Loucy (cell line): ENCODE data around the gene LKAAEAR1.

ENCODE experiments used
- CTCF ChIP-seq: fragments of 200-600 bp; sonication (generic); conservative IDR thresholded peaks from 2 replicates; pipeline ENCODE4 v1.5.1; 2014; ENCODE audit warnings: mild to moderate bottlenecking, antibody characterized with exemption, low read length
- EZH2phosphoT487 ChIP-seq: fragments of 200-600 bp; IDR thresholded peaks from 2 replicates; pipeline ENCODE4 v1.6.1; 2018; ENCODE audit warnings: antibody characterized with exemption, mild to moderate bottlenecking, moderate library complexity, borderline replicate concordance

- no peak for TF ChIP-seq EZH2phosphoT487
- TF ChIP-seq CTCF: no peak
Measured at GRCh38 chr20:64100946-64101688, 16.9 kb upstream of the LKAAEAR1 start.
